H1 (cell line): ENCODE data around the gene GOLGA3. TPM values are rescaled to one million over a fixed set of nuclear protein-coding genes. Genes with fewer than 3 reads are reported as not detected.

ENCODE experiments used
- CEBPB ChIP-seq: IDR thresholded peaks from 2 replicates; pipeline ENCODE4 v1.6.1; 2012; ENCODE audit warnings: low read depth, low read length
- EP300 ChIP-seq, 2 experiments: IDR thresholded peaks; 1 replicate in 1 of 2; 2 replicates in 1 of 2; pipeline ENCODE4 v1.6.1; 2011 to 2012; ENCODE audit warnings: low read depth in 2 of 2, low read length in 2 of 2, mild to moderate bottlenecking in 2 of 2, borderline replicate concordance in 1 of 2, inconsistent platforms in 1 of 2, moderate library complexity in 1 of 2
- PHF8 ChIP-seq: fragments of 200-600 bp; sonication (generic); conservative IDR thresholded peaks from 2 replicates; pipeline ENCODE4 v1.7.1; 2012; ENCODE audit warnings: low read depth, mild to moderate bottlenecking, inconsistent platforms, low read length, moderate library complexity
- POLR2A ChIP-seq, 2 experiments: IDR thresholded peaks; 1 replicate in 1 of 2; 2 replicates in 1 of 2; pipeline ENCODE4 v1.6.1; 2011; ENCODE audit warnings: low read depth in 2 of 2, low read length in 2 of 2, mild to moderate bottlenecking in 2 of 2; ENCODE audit errors: control extremely low read depth in 1 of 2
- polyA plus RNA-seq, 7 experiments: library from polyadenylated mRNA; depleted of rRNA in 3 of 7; stranded (reverse) in 5 of 7; unstranded in 2 of 7; fragments of >200 nt in 5 of 7; fragments of 200-250 nt in 2 of 7; gene quantifications; 1 replicate in 5 of 7; 2 replicates in 1 of 7; 4 replicates in 1 of 7; pipeline versions ENCODE4 v1.2.1 to v1.2.3, GENCODE V29; 2011 to 2013; ENCODE audit warnings: missing spikeins in 2 of 7, mixed read lengths in 2 of 7
- total RNA-seq: library from RNA; stranded (reverse); fragmentation: NEBNext Ultra II Directional; extraction: Animal tissue kit (Norgen Biotek cat#: 25700); gene quantifications from 2 replicates; pipeline ENCODE4 v1.2.1, GENCODE V29; 2021
- TF ChIP-seq, protein P1 (sequence below): IDR thresholded peaks from 2 replicates; pipeline ENCODE4 v1.6.1; 2011; ENCODE audit warnings: low read depth, mild to moderate bottlenecking, low read length; ENCODE audit not compliant: insufficient read depth

GOLGA3 gene
- total and polyA plus RNA-seq, 2 of the 8 experiments (the other 6 are each of a cell fraction or from before 2014, with no cell fraction given) = 6.4 to 33.1 TPM

DNA sequence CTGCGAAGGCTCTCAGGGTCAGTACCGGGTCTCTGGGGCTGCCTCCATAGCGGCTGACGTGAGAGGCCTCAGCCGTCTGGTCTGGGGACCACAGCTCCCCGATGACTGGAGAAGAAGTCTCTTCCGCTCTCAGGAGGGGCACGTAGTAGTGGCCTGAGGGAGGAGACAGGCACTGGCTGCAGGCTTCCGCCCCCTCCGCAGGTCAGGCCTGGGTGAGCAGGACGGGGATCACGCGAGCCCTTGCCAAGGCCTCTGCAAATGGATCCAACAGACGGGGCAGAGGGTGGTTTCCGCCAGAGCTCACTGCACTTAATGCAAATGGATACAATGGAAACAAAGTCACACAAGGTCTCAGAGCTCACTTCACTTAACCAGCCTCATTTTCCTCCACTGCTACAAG lies 91.8 kb downstream of the GOLGA3 start (continued):
- TF ChIP-seq, protein P1, sequence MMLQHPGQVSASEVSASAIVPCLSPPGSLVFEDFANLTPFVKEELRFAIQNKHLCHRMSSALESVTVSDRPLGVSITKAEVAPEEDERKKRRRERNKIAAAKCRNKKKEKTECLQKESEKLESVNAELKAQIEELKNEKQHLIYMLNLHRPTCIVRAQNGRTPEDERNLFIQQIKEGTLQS = no peak
- no peak for TF ChIP-seq EP300 (IDR thresholded peaks at IDR 0.05; ENCODE audit: borderline replicate concordance in 1 of 2, low read depth in 2 of 2, low read length in 2 of 2)
- TF ChIP-seq POLR2A (IDR thresholded peaks at IDR 0.05; ENCODE audit: control extremely low read depth in 1 of 2, low read depth in 2 of 2, low read length in 2 of 2) = no peak
- TF ChIP-seq PHF8 = no peak
- no peak for TF ChIP-seq CEBPB
